Measurements from ENCODE around the gene GPR34. TPM values are rescaled to one million over a fixed set of nuclear protein-coding genes. Genes with fewer than 3 reads are reported as not detected.

Gene GPR34
- total and polyA plus RNA-seq, 2 of the 4 experiments (the other 2 are of a cell fraction), result not detected

DNA sequence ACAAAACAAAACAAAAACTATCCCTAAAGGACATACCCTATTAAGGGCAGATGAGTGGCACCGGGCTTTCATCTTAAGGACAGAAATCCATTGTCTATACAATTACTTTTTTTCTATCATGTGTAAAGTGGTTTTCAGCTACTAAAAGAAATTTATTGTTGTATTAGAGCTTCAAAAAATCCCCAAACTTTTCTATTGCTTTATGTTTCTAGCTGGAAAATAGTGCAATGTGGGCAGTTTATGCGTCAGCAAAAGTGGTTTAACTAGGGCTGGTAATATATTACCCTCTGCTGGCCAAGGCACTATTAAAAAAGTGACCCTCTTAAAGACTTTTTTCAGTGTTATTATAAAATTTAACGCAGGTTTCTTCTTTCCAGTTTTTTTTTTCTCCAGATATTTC lies 19.7 kb downstream of the GPR34 start:
- no CpG with 5 or more reads among the region's 3 CpGs for WGBS, 2 experiments (ENCODE audit: extremely low coverage in 2 of 2, insufficient read length in 1 of 2)
- H3K9me3 ChIP-seq (ENCODE audit: control insufficient read depth, insufficient read depth, low read length), result no peaks in the 10 kb centered on the region
- no peak overlapping the region for H3K18ac ChIP-seq (ENCODE audit: low read depth, low read length)
- intact Hi-C loops (cut with micrococcal nuclease), result no loop called here
- DNase-seq, result no peak
- dilution Hi-C loops (cut with HindIII; ENCODE audit: low sequenced_read_pairs, unreplicated experiment), result no loop called here
- no peaks in the 10 kb centered on the region for H3K36me3 ChIP-seq (ENCODE audit: control insufficient read depth, insufficient read depth, low read length)
- no TSS peak for BruUV-seq (replicated peaks)
- H3K79me1 ChIP-seq (ENCODE audit: low read depth in 1 of 2, low read length in 2 of 2), result no peaks in the 10 kb centered on the region; a peak in 1 of 4 replicates
- H3K4me3 ChIP-seq (ENCODE audit: insufficient read depth, low read depth, low read length), result no peak overlapping the region
- H2AK9ac ChIP-seq (replicated peaks; ENCODE audit: low read depth, low read length, poor library complexity), result no peak overlapping the region
- H2BK15ac ChIP-seq (ENCODE audit: low read depth, low read length), result no peak overlapping the region
- H2AFZ ChIP-seq (replicated peaks; ENCODE audit: low read length, poor library complexity), result no peak overlapping the region
- in situ Hi-C loops (cut with MboI; ENCODE audit: low sequenced_read_pairs), result no loop called here
- H3K4me2 ChIP-seq (ENCODE audit: low read depth, low read length), result no peak overlapping the region
- CTCF ChIA-PET, result no interaction called here
- no peak overlapping the region for H4K8ac ChIP-seq (ENCODE audit: low read depth in 2 of 2, low read length in 2 of 2)
- no peak overlapping the region for H3K56ac ChIP-seq (ENCODE audit: extremely low read depth, insufficient read depth, low read length)
- H3K4me1 ChIP-seq (ENCODE audit: control insufficient read depth, insufficient read depth, low read length), result no peaks in the 10 kb centered on the region
- H2BK20ac ChIP-seq (ENCODE audit: low read depth, low read length), result no peak overlapping the region
- no peak for TF ChIP-seq NFE2L2 (IDR thresholded peaks at IDR 0.05; ENCODE audit: low read depth, low read length)
- 0 out of 2 replicates have a peak, but pooled peaks have one; percentile 10 for TF ChIP-seq MAFK (IDR thresholded peaks at IDR 0.05; ENCODE audit: low read depth, low read length)
- TF ChIP-seq CHD1 (IDR thresholded peaks at IDR 0.05; ENCODE audit: low read depth, low read length), result no peak
- no peak for TF ChIP-seq USF2 (IDR thresholded peaks at IDR 0.05; ENCODE audit: low read depth, low read length)
- no peaks in the 10 kb centered on the region for H4K20me1 ChIP-seq (ENCODE audit: insufficient read depth, low read length)
- H3K23ac ChIP-seq (ENCODE audit: low read depth, low read length), result no peak overlapping the region
- no peak overlapping the region for H4K91ac ChIP-seq (ENCODE audit: insufficient read depth, low read depth, low read length)
- H2BK120ac ChIP-seq (ENCODE audit: low read depth, low read length), result no peak overlapping the region
- POLR2A ChIA-PET (ENCODE audit: unreplicated experiment), result no interaction called here
- H3K27ac ChIP-seq (ENCODE audit: insufficient read depth, low read length), result no peak overlapping the region
- no peaks in the 10 kb centered on the region for H3K9me1 ChIP-seq (ENCODE audit: insufficient read depth, low read length)
- peaks cover 2% of the 10 kb centered on the region; the same call in 1 of the 2 replicates for H3K27me3 ChIP-seq (ENCODE audit: control insufficient read depth, insufficient read depth, low read length)
- no peak overlapping the region for H3K9ac ChIP-seq (ENCODE audit: low read depth, low read length)
- H3K14ac ChIP-seq (replicated peaks; ENCODE audit: low read depth, low read length), result no peak overlapping the region
- H2AK5ac ChIP-seq (ENCODE audit: low read depth, low read length), result no peak overlapping the region
- H2BK5ac ChIP-seq (ENCODE audit: low read depth, low read length, poor library complexity, severe bottlenecking), result no peak overlapping the region
- no peak for ATAC-seq (ENCODE audit: low read depth)
- no peak overlapping the region for H3K4ac ChIP-seq (ENCODE audit: low read depth, low read length)
- no peak overlapping the region for H4K5ac ChIP-seq (ENCODE audit: low read depth, low read length)
